GM18511 (cell line): ENCODE results near the gene HAUS2.
"Not testable (repeated sequence)": the region's sequence is repeated elsewhere in the genome, so short reads cannot be mapped to it uniquely, and the experiment has no call there.

Experiments
- ATAC-seq: cut with Tn5 transposase; IDR thresholded peaks from one replicate; pipeline ENCODE4 v1.9.1; 2021; ENCODE audit warnings: mild to moderate bottlenecking, moderate library complexity; ENCODE audit not compliant: unreplicated experiment

The HAUS2 gene

GRCh38 chr15:42575188-42576039 is 26.8 kb downstream of the HAUS2 start, which contains the start of gene STARD9:
Gene STARD9 (plus strand): TSS chr15:42575606. CDS start chr15:42575716, 110 bp downstream.
- peak; percentile 95 for ATAC-seq

DNA sequence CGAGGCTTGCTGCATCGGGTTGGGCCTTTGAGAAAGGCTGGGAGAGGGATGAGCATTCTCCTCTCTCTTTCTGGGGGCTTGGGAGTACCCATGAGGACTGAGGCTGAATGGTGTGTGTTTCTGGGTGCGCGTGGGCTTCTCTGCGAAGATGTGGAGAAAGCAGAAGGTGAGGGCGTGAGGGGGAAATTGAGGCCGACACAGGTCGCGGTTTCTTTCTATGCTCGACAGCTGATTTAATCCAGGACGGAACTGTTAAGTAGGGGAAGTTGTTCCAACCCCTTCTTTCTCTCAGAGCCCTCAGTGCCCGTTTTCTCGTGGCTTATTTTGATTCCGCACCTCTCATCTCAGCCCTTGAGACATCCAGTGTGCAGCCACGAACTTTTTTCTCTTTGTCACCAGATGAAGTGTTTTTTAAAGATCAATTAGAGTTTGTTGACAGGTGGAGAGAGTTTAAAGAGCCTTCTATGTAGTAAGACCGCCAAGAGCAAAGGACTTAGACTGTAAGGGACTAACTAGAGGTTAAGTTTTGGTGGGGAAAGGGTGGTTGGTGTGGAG is 27.5 kb downstream of the HAUS2 start:
- no peak for ATAC-seq

GRCh38 chr15:42576776-42577175 is 28.1 kb downstream of the HAUS2 start:
- ATAC-seq: no peak

- ATAC-seq: no peak
Observed at GRCh38 chr15:42577514-42578031, 28.9 kb downstream of the HAUS2 start.

DNA sequence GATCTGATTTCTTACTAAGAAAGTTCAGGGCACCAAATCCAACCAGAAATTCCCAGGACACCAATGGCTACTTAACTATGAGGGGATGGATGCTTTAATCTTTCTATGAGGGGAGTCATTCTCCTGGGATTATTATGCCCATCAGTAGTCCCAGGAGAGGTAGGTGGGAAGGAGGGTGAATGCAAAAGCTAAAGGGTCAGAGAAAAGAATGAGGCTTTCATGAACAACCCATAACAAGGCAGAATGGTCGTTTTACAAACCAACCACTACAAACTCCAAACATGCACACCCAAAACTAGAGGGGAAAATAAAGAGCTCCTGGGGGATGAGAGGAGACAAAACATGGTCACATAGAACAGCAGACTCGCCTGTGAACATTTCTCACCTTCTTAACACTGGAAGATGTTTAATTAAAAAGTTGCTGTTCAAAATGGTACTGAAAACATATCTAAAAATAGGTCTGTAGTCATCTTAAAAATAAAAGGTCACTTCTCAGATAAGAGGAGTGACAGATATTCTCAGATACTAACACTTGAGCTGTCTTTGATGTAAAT is 30.4 kb downstream of the HAUS2 start:
- no peak for ATAC-seq

DNA sequence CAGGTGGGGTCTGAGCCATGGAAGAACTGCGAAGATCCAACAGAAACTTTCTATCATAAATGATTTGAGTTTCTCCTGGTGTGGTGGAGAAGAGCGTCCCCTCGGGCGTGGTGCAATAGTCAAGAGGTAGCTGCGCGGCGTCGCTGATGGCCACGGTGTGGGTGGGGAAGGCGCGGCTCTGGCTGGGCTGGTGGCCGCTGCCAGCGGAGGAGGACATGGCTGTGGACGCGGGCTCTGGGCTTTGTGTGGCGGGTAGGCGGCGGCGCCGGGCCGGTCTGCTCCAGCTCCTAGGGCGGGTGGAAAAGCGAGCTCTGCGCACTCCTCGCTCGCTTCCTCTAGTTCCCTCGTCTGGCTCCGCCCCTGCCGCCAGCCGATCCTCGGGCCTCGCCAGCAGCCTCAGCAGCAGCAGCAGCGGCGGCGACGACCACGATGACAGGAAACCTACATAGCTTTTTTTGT is 32.7 kb downstream of the HAUS2 start:
- ATAC-seq: peak; percentile 80

DNA sequence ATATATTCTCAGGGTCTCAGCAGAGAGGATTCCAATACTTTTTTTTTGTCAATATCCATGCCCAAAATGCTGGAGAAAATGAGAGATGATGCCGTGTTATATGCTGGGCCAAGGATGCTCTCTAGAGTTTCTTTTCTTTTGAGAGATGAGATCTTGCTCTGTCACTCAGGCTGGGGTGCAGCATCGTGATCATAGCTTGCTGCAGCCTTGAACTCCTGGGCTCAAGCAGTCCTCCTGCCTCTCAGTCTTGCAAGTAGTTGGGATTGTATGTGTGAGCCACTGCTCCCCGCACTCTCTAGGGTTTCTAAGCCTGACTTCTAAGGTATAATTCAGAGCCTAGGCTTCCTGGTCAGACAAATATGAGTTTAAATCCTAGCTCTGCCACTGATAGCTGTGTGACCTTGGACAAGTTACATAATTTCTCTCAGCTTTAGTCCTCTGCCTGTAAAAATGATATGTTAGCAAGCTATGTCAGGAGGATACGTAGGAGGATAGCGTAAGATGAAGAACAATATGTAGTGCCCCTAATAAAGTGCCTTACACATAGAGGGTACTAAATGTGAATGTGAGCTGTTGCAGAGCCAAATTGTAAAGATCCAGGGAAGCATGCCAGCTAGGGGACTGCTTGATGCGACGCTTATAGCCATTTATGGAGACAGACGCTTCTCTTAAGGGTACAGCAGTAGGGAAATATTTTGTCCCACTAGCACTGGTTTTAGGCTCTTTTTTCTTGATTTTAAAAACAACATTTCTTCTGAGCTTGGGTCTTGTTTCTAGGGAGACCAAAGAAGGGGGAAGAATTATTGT is 34.1 kb downstream of the HAUS2 start:
- no peak for ATAC-seq

- ATAC-seq: no peak
Observed at GRCh38 chr15:42584031-42584765, 35.6 kb downstream of the HAUS2 start.

GRCh38 chr15:42590619-42591237 is 42.1 kb downstream of the HAUS2 start:
- no peak for ATAC-seq

DNA sequence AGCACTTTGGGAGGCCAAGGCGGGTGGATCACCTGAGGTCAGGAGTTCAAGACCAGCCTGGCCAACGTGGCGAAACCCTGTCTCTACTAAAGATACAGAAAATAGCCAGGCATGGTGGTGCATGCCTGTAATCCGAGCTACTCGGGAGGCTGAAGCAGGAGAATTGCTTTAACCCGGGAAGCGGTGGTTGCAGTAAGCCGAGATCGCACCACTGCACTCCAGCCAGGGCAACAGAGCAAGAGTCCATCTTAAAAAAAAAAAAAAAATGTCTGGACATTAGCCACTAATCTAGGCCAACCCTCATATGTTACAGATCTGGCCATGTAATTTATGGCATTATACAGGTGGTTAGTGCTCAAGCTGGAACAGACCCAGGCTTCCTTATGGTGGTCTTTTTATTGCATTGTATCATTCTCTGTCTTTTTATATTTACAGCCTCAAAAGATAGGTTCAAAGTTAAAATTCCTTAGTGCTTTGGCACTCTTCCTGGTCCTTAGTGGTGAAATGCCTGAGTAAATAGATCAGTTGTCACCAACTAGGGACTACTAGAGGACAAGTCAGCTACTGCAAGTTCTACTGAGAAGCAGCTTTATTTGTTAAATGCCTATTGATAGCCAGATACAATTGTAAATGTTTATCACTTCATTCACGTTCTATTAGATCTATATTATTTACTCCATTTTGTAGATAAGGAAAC is 42.7 kb downstream of the HAUS2 start:
- ATAC-seq: no peak

GRCh38 chr15:42592716-42593115 is 44.1 kb downstream of the HAUS2 start:
- no peak for ATAC-seq

- no peak for ATAC-seq
Observed at GRCh38 chr15:42593143-42593542, 44.5 kb downstream of the HAUS2 start.

DNA sequence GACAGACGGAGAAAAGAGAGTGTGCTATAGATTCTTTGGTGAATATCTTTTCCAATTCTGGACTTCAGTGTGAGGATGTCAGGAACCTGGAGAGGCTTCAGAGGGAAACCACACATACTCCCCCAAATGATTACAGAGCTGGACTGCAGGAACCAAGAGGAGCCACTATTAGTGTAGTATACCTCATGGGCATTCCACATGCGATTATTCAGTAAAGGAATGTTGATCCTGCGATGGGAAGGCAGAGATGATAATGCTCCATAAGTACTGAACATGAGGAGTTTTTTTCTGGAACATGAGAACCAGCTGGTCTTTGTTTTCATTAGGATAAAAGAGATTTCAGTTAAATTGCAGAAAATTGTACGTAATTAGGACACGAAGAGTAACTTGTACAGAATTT is 45.5 kb downstream of the HAUS2 start:
- ATAC-seq: no peak

- ATAC-seq: no peak
Observed at GRCh38 chr15:42595626-42596240, 47.1 kb downstream of the HAUS2 start.

DNA sequence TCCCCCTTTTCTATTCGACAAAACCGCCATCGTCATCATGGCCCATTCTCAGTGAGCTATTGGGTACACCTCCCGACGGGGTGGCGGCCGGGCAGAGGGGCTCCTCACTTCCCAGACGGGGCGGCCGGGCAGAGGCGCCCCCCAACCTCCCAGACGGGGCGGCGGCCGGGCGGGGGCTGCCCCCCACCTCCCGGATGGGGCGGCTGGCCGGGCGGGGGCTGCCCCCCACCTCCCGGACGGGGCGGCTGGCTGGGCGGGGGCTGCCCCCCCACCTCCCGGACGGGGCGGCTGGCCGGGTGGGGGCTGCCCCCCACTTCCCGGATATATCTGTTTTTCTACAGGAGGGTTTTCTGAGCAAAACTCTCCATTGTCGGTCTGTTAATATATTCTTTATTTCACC is 52.7 kb downstream of the HAUS2 start:
- ATAC-seq: not testable (repeated sequence)

GRCh38 chr15:42602501-42602900 is 53.9 kb downstream of the HAUS2 start:
- no peak for ATAC-seq

DNA sequence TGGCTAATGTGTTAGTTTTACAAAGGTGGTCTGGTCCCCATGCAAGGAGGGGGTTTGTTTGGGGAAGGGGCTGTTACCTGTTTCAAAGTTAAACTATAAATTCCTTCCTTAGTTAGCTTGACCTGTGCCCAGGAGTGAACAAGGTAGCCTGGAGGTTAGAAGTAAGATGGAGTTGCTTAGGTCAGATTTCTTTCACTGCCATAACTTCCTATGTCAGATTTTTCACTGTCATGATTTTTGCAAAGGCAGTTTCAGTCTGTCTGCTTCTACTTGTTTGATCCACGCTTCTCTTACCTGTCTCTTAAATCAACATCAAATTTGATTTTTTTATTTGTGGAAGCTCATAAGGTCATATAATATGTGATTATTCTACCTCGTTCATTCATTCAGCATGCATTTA is 55.3 kb downstream of the HAUS2 start:
- no peak for ATAC-seq

DNA sequence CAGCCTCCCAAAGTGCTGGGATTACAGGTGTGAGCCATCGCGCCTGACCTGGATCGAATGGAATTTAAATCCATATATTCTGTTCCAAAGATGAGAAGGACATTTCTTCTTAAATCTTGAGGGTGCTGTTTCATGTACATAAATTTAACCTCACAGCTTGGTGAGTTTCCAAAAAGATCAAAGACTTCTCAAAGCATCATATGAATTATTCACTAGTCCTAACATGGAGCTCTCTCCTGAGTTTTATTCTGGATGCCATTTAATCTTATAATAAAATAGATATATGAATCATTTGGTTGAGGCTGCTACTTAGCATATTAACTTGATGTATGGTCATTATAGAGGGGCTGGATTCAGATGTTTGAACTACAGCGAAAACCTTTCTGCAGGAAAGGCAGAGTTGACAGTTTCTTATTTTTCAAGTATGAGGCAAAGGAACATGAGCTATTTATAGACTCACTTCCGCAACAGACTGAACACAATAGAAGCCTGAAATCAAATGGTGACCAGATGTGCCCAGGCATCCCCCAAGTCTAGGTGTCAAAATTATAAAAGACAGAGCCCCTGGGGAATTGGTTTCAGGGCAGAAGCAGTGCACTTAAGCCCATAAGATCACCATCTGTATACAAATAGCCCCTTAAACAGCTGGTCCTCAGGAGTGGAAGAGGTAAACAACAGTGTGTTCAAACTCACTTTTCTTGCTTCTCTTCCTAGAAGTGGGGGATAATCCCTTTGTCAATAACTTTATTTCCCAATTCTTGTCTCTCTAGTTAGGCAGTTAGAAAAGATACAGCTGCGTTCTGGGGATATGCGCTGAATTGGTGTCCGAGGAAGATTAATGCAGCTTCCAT is 56.5 kb downstream of the HAUS2 start:
- ATAC-seq: no peak
